GM12878 (cell line): Measurements from ENCODE around the gene SLC2A9. TPM values are rescaled to one million over a fixed set of nuclear protein-coding genes. Genes with fewer than 3 reads are reported as not detected.

Experiments
- ATAC-seq: fragments of 200-7000 bp; cut with Tn5 transposase; 3 replicates; pipeline ENCODE4 v1.9.1; 2020; ENCODE audit warnings: mild to moderate bottlenecking, moderate library complexity
- BruUV-seq: library from RNA; stranded (reverse); fragments of 400-500 nt; replicated peaks from 2 replicates; lab custom pipeline; 2021; lab: Mats Ljungman, UMichigan
- CTCF ChIA-PET: fragments of 300-600 bp; sonication (Branson Sonifier 250); formaldehyde crosslinking; extraction: SDS; loops from one replicate; lab custom pipeline; 2021; ENCODE audit warnings: inconsistent platforms; lab: Yijun Ruan, JAX
- POLR2A ChIA-PET: fragments of 350-600 bp; formaldehyde crosslinking; extraction: SDS; loops from one replicate; lab custom pipeline; 2021; ENCODE audit warnings: inconsistent platforms; lab: Charles Lee
- RAD21 ChIA-PET: fragments of 300-600 bp; sonication (Branson Sonifier 250); formaldehyde crosslinking; loops from one replicate; lab custom pipeline; 2023; ENCODE audit warnings: antibody characterized with exemption; ENCODE audit not compliant: unreplicated experiment; lab: Charles Lee
- SMC1A ChIA-PET: fragments of 300-600 bp; sonication (Branson Sonifier 250); formaldehyde crosslinking; loops from one replicate; lab custom pipeline; 2023; ENCODE audit not compliant: unreplicated experiment, uncharacterized antibody; lab: Charles Lee
- DNase-seq: peaks from one replicate; pipeline ENCODE4 v3.0.0-alpha.2; 2011; ENCODE audit warnings: low read depth, low spot score
- FAIRE-seq: peaks from 3 replicates; lab custom pipeline; 2011; peaks lifted over from hg19 to GRCh38; lab: Jason Lieb, UNC
- H2AFZ ChIP-seq: 2 replicates; pipeline ENCODE4 v1.6.0; 2011; ENCODE audit warnings: low read depth, low read length, control low read depth; ENCODE audit not compliant: control insufficient read depth
- H3K27ac ChIP-seq: 2 replicates; pipeline ENCODE4 v1.5.1; 2011; ENCODE audit warnings: control low read depth; ENCODE audit not compliant: control insufficient read depth, insufficient read depth
- H3K27me3 ChIP-seq, 2 experiments: replicated peaks in 1 of 2; 2 replicates each; pipeline versions ENCODE4 v1.6.0 to v1.6.1; 2011; ENCODE audit warnings: low read length in 1 of 2; ENCODE audit not compliant: control insufficient read depth in 2 of 2, insufficient read depth in 2 of 2
- H3K36me3 ChIP-seq, 2 experiments: 2 replicates each; pipeline ENCODE4 v1.5.1; 2011; ENCODE audit warnings: low read length in 1 of 2; ENCODE audit not compliant: control insufficient read depth in 2 of 2, insufficient read depth in 2 of 2
- H3K4me1 ChIP-seq: 2 replicates; pipeline ENCODE4 v1.6.1; 2011; ENCODE audit warnings: mild to moderate bottlenecking, low read length, moderate library complexity, mixed read lengths; ENCODE audit not compliant: control insufficient read depth, insufficient read depth
- H3K4me2 ChIP-seq: 2 replicates; pipeline ENCODE4 v1.6.0; 2011; ENCODE audit warnings: control low read depth; ENCODE audit not compliant: control insufficient read depth, insufficient read depth
- H3K4me3 ChIP-seq: fragments of 200-600 bp; sonication (generic); 2 replicates; pipeline ENCODE4 v1.5.1; 2016
- H3K79me2 ChIP-seq: 2 replicates; pipeline ENCODE4 v1.6.0; 2011; ENCODE audit warnings: low read length; ENCODE audit not compliant: control insufficient read depth, insufficient read depth
- H3K9ac ChIP-seq: 2 replicates; pipeline ENCODE4 v1.8.0; 2011; ENCODE audit warnings: low read length, control low read depth, mixed read lengths; ENCODE audit not compliant: control insufficient read depth, insufficient read depth
- H3K9me3 ChIP-seq: replicated peaks from 3 replicates; pipeline ENCODE4 v1.5.1; 2011; ENCODE audit warnings: mild to moderate bottlenecking, low read length; ENCODE audit not compliant: control insufficient read depth, insufficient read depth
- H4K20me1 ChIP-seq: 2 replicates; pipeline ENCODE4 v1.6.0; 2011; ENCODE audit not compliant: control insufficient read depth, insufficient read depth
- ESRRA ChIP-seq: IDR thresholded peaks from 2 replicates; pipeline ENCODE4 v1.6.1; 2012; ENCODE audit warnings: mild to moderate bottlenecking, low read length, improper control_type of control experiment
- GABPA ChIP-seq: IDR thresholded peaks from 2 replicates; pipeline ENCODE4 v1.6.1; 2014; ENCODE audit warnings: antibody characterized with exemption, low read depth, mild to moderate bottlenecking, inconsistent platforms
- IKZF2 ChIP-seq, 2 experiments: fragments of 450-650 bp; IDR thresholded peaks; 2 replicates each; pipeline ENCODE4 v1.6.1; 2017; ENCODE audit warnings: mild to moderate bottlenecking in 2 of 2, moderate library complexity in 2 of 2
- JUNB ChIP-seq: IDR thresholded peaks from 2 replicates; pipeline ENCODE4 v1.6.1; 2016; ENCODE audit warnings: antibody characterized with exemption, mild to moderate bottlenecking
- KAT2A ChIP-seq: conservative IDR thresholded peaks from 2 replicates; pipeline ENCODE4 v1.6.1; 2011; ENCODE audit warnings: low read depth, low read length; ENCODE audit not compliant: control insufficient read depth
- MTA2 ChIP-seq: fragments of 450-650 bp; IDR thresholded peaks from 2 replicates; pipeline ENCODE4 v1.6.1; 2016; ENCODE audit warnings: low read depth, mild to moderate bottlenecking, moderate library complexity
- NFIC ChIP-seq: IDR thresholded peaks from 2 replicates; pipeline ENCODE4 v1.6.1; 2012; ENCODE audit warnings: low read depth, mild to moderate bottlenecking, inconsistent platforms, low read length, moderate library complexity
- NRF1 ChIP-seq: conservative IDR thresholded peaks from 2 replicates; pipeline ENCODE4 v1.6.1; 2011; ENCODE audit warnings: mild to moderate bottlenecking, low read depth, low read length, improper control_type of control experiment
- PAX5 ChIP-seq: IDR thresholded peaks from 2 replicates; pipeline ENCODE4 v1.6.1; 2011; ENCODE audit warnings: low read depth, low read length, borderline replicate concordance
- PAX8 ChIP-seq: fragments of 450-650 bp; IDR thresholded peaks from 2 replicates; pipeline ENCODE4 v1.6.1; 2017; ENCODE audit warnings: mild to moderate bottlenecking, moderate library complexity
- RCOR1 ChIP-seq: conservative IDR thresholded peaks from 2 replicates; pipeline ENCODE4 v1.6.1; 2012; ENCODE audit warnings: low read depth, low read length, improper control_type of control experiment
- RUNX3 ChIP-seq: IDR thresholded peaks from 2 replicates; pipeline ENCODE4 v1.6.1; 2012; ENCODE audit warnings: low read length, inconsistent platforms
- SIX5 ChIP-seq: IDR thresholded peaks from 2 replicates; pipeline ENCODE4 v1.6.1; 2011; ENCODE audit warnings: mild to moderate bottlenecking, low read depth, low read length, moderate library complexity; ENCODE audit not compliant: severe bottlenecking
- TARDBP ChIP-seq: IDR thresholded peaks from 2 replicates; pipeline ENCODE4 v1.6.1; 2016; ENCODE audit warnings: borderline replicate concordance
- YY1 ChIP-seq: IDR thresholded peaks from 2 replicates; pipeline ENCODE4 v1.6.1; 2011; ENCODE audit warnings: low read depth, mild to moderate bottlenecking, low read length
- ZZZ3 ChIP-seq: IDR thresholded peaks from 2 replicates; pipeline ENCODE4 v1.6.1; 2011; ENCODE audit warnings: low read depth; ENCODE audit not compliant: control insufficient read depth, insufficient read length
- WGBS: methylation state at CpG from one replicate; pipeline ENCODE4 v1.1.6; 2016; ENCODE audit warnings: low lambda C conversion rate; ENCODE audit not compliant: insufficient replicate concordance, insufficient coverage; ENCODE audit errors: missing lambda C conversion rate; 5-methylcytosine and 5-hydroxymethylcytosine counted together
- in situ Hi-C: fragments of 300-500 bp; cut with MboI; formaldehyde crosslinking; loops from 9 replicates; pipeline ENCODE4 v1.14.3; 2018; ENCODE audit warnings: mixed read lengths
- intact Hi-C: fragments of 100-400 bp; cut with micrococcal nuclease; formaldehyde crosslinking; loops from one replicate; pipeline ENCODE4 v1.14.2; 2022; ENCODE audit not compliant: unreplicated experiment
- polyA plus RNA-seq, 11 experiments: library from polyadenylated mRNA; depleted of rRNA in 4 of 11; unstranded in 6 of 11; stranded (reverse) in 5 of 11; fragments of >200 nt; fragmentation: Nextera tagmentation in 4 of 11; fragmentation: Illumina TruSeq in 1 of 11; extraction: Ambion mirVana in 4 of 11; extraction: Trizol in 1 of 11; gene quantifications; 1 replicate in 1 of 11; 2 replicates in 10 of 11; pipeline versions ENCODE4 v1.2.1 to v1.2.3, GENCODE V29; 2011 to 2016; ENCODE audit warnings: inconsistent platforms in 2 of 11, missing spikeins in 2 of 11, low read depth in 1 of 11
- total RNA-seq, 4 experiments: library from RNA; depleted of rRNA in 3 of 4; stranded (reverse); fragments of >200 nt in 3 of 4; fragmentation: Illumina TruSeq in 1 of 4; extraction: Trizol in 1 of 4; gene quantifications; 2 replicates each; pipeline versions ENCODE4 v1.2.1 to v1.2.3, GENCODE V29; 2013 to 2021
- TF ChIP-seq, protein P1 (sequence below): IDR thresholded peaks from 2 replicates; pipeline ENCODE4 v1.6.1; 2012; ENCODE audit warnings: low read depth, low read length, improper control_type of control experiment
- TF ChIP-seq, protein P2 (sequence below): IDR thresholded peaks from 2 replicates; pipeline ENCODE4 v1.6.1; 2012; ENCODE audit warnings: improper control_type of control experiment, low read depth, low read length; ENCODE audit not compliant: insufficient replicate concordance

Gene SLC2A9
- total and polyA plus RNA-seq, 10 of the 15 experiments (the other 5 are each of a cell fraction or from before 2014, with no cell fraction given): 0.28 to 2.8 (median 1.2) TPM

DNA sequence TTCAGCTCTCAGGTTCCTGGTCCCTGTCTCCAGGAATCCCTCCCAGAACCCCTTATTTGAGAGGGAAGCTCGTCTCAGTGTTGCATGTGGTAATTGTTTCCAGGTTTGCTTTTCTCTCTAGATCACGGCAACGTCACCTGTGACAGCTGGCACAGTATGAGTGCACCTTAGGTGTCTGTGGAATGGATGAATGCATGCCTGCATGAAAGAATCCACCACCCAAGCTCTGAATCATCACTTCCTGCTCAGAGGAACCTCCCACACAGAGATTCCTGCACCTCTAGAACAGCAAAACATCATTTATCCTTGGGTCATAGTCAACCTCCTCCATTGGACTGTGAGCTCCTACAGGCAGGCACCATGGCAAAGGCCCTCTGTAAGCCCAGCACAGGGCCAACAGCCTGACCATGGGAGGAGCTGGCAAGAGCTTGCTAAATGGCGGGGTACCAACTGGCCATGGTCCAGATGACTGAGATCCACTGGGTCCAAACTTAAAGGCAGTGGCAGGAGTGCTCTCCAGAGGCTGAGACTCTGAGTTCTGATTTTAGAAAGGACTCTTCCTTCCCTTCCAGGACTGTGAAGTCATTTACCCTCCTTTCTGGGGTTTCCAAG, 116.2 kb downstream of the SLC2A9 start:
- Histone ChIP-seq H3K27ac (no peak overlapping the region), H3K9ac (no peak overlapping the region)
- no peak for ATAC-seq
- TF ChIP-seq SIX5 (no peak), KAT2A (no peak), ZZZ3 (no peak), TARDBP (no peak), IKZF2 (IDR thresholded peaks at IDR 0.05) (no peak), JUNB (no peak), ESRRA (no peak), RCOR1 (no peak), NRF1 (no peak), NFIC (no peak), PAX8 (no peak), RUNX3 (no peak), PAX5 (no peak), YY1 (no peak), GABPA (no peak), MTA2 (no peak)
- TF ChIP-seq, protein P1, sequence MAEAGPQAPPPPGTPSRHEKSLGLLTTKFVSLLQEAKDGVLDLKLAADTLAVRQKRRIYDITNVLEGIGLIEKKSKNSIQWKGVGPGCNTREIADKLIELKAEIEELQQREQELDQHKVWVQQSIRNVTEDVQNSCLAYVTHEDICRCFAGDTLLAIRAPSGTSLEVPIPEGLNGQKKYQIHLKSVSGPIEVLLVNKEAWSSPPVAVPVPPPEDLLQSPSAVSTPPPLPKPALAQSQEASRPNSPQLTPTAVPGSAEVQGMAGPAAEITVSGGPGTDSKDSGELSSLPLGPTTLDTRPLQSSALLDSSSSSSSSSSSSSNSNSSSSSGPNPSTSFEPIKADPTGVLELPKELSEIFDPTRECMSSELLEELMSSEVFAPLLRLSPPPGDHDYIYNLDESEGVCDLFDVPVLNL: no peak
- TF ChIP-seq, protein P2, sequence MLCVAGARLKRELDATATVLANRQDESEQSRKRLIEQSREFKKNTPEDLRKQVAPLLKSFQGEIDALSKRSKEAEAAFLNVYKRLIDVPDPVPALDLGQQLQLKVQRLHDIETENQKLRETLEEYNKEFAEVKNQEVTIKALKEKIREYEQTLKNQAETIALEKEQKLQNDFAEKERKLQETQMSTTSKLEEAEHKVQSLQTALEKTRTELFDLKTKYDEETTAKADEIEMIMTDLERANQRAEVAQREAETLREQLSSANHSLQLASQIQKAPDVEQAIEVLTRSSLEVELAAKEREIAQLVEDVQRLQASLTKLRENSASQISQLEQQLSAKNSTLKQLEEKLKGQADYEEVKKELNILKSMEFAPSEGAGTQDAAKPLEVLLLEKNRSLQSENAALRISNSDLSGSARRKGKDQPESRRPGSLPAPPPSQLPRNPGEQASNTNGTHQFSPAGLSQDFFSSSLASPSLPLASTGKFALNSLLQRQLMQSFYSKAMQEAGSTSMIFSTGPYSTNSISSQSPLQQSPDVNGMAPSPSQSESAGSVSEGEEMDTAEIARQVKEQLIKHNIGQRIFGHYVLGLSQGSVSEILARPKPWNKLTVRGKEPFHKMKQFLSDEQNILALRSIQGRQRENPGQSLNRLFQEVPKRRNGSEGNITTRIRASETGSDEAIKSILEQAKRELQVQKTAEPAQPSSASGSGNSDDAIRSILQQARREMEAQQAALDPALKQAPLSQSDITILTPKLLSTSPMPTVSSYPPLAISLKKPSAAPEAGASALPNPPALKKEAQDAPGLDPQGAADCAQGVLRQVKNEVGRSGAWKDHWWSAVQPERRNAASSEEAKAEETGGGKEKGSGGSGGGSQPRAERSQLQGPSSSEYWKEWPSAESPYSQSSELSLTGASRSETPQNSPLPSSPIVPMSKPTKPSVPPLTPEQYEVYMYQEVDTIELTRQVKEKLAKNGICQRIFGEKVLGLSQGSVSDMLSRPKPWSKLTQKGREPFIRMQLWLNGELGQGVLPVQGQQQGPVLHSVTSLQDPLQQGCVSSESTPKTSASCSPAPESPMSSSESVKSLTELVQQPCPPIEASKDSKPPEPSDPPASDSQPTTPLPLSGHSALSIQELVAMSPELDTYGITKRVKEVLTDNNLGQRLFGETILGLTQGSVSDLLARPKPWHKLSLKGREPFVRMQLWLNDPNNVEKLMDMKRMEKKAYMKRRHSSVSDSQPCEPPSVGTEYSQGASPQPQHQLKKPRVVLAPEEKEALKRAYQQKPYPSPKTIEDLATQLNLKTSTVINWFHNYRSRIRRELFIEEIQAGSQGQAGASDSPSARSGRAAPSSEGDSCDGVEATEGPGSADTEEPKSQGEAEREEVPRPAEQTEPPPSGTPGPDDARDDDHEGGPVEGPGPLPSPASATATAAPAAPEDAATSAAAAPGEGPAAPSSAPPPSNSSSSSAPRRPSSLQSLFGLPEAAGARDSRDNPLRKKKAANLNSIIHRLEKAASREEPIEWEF: no peak
- TF ChIP-seq, all 136 proteins: peak for 0
- no peaks in the 10 kb centered on the region for H3K4me1 ChIP-seq
- H3K4me2 ChIP-seq: no peak overlapping the region
- no peaks in the 10 kb centered on the region for H3K36me3 ChIP-seq
- intact Hi-C loops (no loop called here), in situ Hi-C loops (no loop called here)
- H2AFZ ChIP-seq: no peak overlapping the region
- ChIA-PET SMC1A (interaction anchor here (0.7 to 7.1 kb wide), 5 partner anchors 9 to 109 kb away, joined by 3 to 57 read pairs (median 4); no protein-coding TSS in a partner anchor), POLR2A (no interaction called here), RAD21 (interaction anchor here (1.3 kb wide), 2 partner anchors 110 to 114 kb away, joined by 3 to 6 read pairs; no protein-coding TSS in a partner anchor), CTCF (interaction anchor here (0.6 to 1.6 kb wide), 3 partner anchors 9 to 125 kb away, joined by 3 to 5 read pairs (median 4); no protein-coding TSS in a partner anchor)
- no peak overlapping the region for H3K4me3 ChIP-seq
- H4K20me1 ChIP-seq: no peaks in the 10 kb centered on the region
- FAIRE-seq: no peak
- DNase-seq: no peak
- no peaks in the 10 kb centered on the region for H3K27me3 ChIP-seq
- BruUV-seq: no TSS peak
- H3K79me2 ChIP-seq: no peaks in the 10 kb centered on the region
- WGBS: 32% methylated on average over 4 of the region's 4 CpGs
- no peaks in the 10 kb centered on the region; the same call in 2 of the 3 replicates for H3K9me3 ChIP-seq
